GM23338 (cell line): Measurements from ENCODE around the gene ZNF214.

Experiments used
- CTCF ChIP-seq, 2 experiments: fragments of 200-600 bp in 1 of 2; sonication (generic) in 1 of 2; conservative IDR thresholded peaks; 2 replicates each; pipeline versions ENCODE4 v1.5.1 to v1.6.1; 2016 to 2017; ENCODE audit warnings: antibody characterized with exemption in 2 of 2, low read depth in 2 of 2, mild to moderate bottlenecking in 2 of 2, moderate library complexity in 1 of 2
- REST ChIP-seq: IDR thresholded peaks from one replicate; pipeline ENCODE4 v1.6.1; 2018; ENCODE audit warnings: antibody characterized with exemption; ENCODE audit not compliant: unreplicated experiment

- TF ChIP-seq CTCF (conservative IDR thresholded peaks at IDR 0.05; ENCODE audit: low read depth in 2 of 2) = no peak
- TF ChIP-seq REST = no peak
Observed at GRCh38 chr11:7030836-7031235, 10.7 kb upstream of the ZNF214 start.
